ENCODE results near the gene KCNAB2.

DNA sequence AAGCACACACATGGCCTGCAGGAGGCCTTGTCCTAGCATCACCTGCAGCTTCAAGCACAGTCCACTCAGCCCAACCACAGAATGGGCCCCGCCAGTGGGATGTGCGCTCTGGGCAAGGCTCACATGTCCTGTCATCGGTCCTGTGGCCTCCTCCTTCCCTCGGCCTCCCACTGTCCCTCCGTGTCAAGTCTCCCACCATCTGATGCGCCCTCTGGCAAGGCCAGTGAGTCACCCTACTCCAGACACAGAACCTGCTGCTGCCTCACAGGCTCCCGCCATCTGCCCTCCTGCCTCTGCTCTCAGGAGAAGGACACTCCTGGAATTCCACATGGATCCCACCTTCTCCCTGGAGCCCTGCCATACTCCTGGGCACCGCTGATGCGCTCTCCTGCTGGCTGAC, 14.2 kb downstream of the KCNAB2 start:
- TF ChIP-seq, protein P1, sequence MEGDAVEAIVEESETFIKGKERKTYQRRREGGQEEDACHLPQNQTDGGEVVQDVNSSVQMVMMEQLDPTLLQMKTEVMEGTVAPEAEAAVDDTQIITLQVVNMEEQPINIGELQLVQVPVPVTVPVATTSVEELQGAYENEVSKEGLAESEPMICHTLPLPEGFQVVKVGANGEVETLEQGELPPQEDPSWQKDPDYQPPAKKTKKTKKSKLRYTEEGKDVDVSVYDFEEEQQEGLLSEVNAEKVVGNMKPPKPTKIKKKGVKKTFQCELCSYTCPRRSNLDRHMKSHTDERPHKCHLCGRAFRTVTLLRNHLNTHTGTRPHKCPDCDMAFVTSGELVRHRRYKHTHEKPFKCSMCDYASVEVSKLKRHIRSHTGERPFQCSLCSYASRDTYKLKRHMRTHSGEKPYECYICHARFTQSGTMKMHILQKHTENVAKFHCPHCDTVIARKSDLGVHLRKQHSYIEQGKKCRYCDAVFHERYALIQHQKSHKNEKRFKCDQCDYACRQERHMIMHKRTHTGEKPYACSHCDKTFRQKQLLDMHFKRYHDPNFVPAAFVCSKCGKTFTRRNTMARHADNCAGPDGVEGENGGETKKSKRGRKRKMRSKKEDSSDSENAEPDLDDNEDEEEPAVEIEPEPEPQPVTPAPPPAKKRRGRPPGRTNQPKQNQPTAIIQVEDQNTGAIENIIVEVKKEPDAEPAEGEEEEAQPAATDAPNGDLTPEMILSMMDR (IDR thresholded peaks at IDR 0.05; ENCODE audit: poor library complexity), result no peak
- TF ChIP-seq EZH2phosphoT487 (IDR thresholded peaks at IDR 0.05; ENCODE audit: low read depth, severe bottlenecking, unreplicated experiment), result no peak

Data from hepatocyte (in vitro differentiated cells).